ENCODE data around the gene LRRC28. TPM values are rescaled to one million over a fixed set of nuclear protein-coding genes. Genes with fewer than 3 reads are reported as not detected.

Gene LRRC28
- total and polyA plus RNA-seq, 9 of the 15 experiments (the other 6 are each of a cell fraction or from before 2014, with no cell fraction given), result 5.5 to 17.4 (median 7.9) TPM

- no peak for TF ChIP-seq ZMIZ1 (IDR thresholded peaks at IDR 0.05; ENCODE audit: low read depth in 2 of 2, low read length in 2 of 2)
- TF ChIP-seq, protein P1, sequence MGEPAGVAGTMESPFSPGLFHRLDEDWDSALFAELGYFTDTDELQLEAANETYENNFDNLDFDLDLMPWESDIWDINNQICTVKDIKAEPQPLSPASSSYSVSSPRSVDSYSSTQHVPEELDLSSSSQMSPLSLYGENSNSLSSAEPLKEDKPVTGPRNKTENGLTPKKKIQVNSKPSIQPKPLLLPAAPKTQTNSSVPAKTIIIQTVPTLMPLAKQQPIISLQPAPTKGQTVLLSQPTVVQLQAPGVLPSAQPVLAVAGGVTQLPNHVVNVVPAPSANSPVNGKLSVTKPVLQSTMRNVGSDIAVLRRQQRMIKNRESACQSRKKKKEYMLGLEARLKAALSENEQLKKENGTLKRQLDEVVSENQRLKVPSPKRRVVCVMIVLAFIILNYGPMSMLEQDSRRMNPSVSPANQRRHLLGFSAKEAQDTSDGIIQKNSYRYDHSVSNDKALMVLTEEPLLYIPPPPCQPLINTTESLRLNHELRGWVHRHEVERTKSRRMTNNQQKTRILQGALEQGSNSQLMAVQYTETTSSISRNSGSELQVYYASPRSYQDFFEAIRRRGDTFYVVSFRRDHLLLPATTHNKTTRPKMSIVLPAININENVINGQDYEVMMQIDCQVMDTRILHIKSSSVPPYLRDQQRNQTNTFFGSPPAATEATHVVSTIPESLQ (CRISPR knock-in tag; IDR thresholded peaks at IDR 0.05), result no peak
- TF ChIP-seq, protein P2, sequence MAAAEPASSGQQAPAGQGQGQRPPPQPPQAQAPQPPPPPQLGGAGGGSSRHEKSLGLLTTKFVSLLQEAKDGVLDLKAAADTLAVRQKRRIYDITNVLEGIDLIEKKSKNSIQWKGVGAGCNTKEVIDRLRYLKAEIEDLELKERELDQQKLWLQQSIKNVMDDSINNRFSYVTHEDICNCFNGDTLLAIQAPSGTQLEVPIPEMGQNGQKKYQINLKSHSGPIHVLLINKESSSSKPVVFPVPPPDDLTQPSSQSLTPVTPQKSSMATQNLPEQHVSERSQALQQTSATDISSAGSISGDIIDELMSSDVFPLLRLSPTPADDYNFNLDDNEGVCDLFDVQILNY (CRISPR knock-in tag; IDR thresholded peaks at IDR 0.05), result no peak
Observed at GRCh38 chr15:99413955-99414754, 162.9 kb downstream of the LRRC28 start (continued).

Measured in K562 (cell line).